WERI-Rb-1 (cell line): ENCODE measurements around the gene YEATS4.

Experiments used
- DNase-seq: peaks from one replicate; pipeline ENCODE4 v3.0.0-alpha.2; 2020
- H3K27ac ChIP-seq: fragments of 250-450 bp; sonication (Bioruptor Pico); 2 replicates; pipeline ENCODE4 v1.5.1; 2020; ENCODE audit warnings: mild to moderate bottlenecking, moderate library complexity
- H3K27me3 ChIP-seq: fragments of 250-450 bp; sonication (Bioruptor Pico); 2 replicates; pipeline ENCODE4 v1.5.1; 2021; ENCODE audit warnings: mild to moderate bottlenecking, low read depth, moderate library complexity; ENCODE audit not compliant: insufficient read depth, severe bottlenecking
- H3K36me3 ChIP-seq: fragments of 250-450 bp; sonication (Bioruptor Pico); 2 replicates; pipeline ENCODE4 v1.5.1; 2020; ENCODE audit warnings: mild to moderate bottlenecking, moderate library complexity
- H3K4me3 ChIP-seq: 2 replicates; pipeline ENCODE4 v1.5.1; 2011; ENCODE audit warnings: low read depth, mild to moderate bottlenecking, control low read depth, low read length
- H3K9me3 ChIP-seq: fragments of 250-450 bp; sonication (Bioruptor Pico); 2 replicates; pipeline ENCODE4 v1.5.1; 2021; ENCODE audit warnings: mild to moderate bottlenecking, moderate library complexity; ENCODE audit not compliant: severe bottlenecking
- TF ChIP-seq, protein P1 (sequence below): IDR thresholded peaks from 2 replicates; pipeline ENCODE4 v1.5.1; 2011; ENCODE audit warnings: low read depth, mild to moderate bottlenecking, control low read depth, inconsistent platforms, low read length

The YEATS4 gene

DNA sequence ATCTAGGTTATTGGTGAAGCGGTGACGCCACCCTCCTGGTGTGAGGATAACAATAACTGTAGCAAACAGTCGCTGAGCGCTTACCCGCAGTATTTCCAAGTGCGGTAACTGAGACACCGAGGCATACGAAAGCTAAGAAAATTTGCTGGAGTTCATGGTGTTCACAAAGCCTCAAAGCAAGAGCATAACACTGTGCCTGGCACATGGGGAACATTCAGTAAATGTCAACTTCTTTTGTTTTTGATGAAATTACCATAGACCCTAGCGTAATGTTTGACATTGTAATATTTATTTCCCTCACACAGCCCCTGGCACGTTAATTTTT lies 767 bp downstream of the YEATS4 start:
- H3K9me3 ChIP-seq = no peaks in the 10 kb centered on the region
- no peak for DNase-seq
- H3K27ac ChIP-seq = peak overlapping the region; percentile 99
- peaks cover 39% of the 10 kb centered on the region for H3K36me3 ChIP-seq
- peak overlapping the region; percentile 92 for H3K4me3 ChIP-seq
- H3K27me3 ChIP-seq = no peaks in the 10 kb centered on the region
- TF ChIP-seq, protein P1, sequence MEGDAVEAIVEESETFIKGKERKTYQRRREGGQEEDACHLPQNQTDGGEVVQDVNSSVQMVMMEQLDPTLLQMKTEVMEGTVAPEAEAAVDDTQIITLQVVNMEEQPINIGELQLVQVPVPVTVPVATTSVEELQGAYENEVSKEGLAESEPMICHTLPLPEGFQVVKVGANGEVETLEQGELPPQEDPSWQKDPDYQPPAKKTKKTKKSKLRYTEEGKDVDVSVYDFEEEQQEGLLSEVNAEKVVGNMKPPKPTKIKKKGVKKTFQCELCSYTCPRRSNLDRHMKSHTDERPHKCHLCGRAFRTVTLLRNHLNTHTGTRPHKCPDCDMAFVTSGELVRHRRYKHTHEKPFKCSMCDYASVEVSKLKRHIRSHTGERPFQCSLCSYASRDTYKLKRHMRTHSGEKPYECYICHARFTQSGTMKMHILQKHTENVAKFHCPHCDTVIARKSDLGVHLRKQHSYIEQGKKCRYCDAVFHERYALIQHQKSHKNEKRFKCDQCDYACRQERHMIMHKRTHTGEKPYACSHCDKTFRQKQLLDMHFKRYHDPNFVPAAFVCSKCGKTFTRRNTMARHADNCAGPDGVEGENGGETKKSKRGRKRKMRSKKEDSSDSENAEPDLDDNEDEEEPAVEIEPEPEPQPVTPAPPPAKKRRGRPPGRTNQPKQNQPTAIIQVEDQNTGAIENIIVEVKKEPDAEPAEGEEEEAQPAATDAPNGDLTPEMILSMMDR = no peak

DNA sequence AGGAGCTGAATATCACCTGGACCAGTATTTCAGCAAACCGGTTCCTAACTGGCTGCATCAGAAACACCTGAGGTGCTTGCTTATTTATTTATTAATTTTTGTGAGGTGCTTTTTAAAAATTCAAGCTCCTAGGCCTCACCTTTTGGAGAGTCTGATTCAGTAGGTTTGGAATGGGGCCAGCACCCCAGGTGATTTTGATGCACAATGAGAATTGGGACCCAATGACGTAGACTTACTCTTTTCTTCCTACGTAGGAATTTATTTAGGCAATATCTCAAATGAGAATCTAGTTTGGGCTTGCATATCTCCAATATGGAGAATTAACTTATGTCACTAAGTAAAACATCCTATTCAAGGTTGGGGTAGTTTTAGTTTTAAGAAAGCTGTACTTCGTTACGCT lies 7.3 kb downstream of the YEATS4 start:
- TF ChIP-seq, protein P1 = no peak
- Histone ChIP-seq H3K4me3 (no peak overlapping the region), H3K36me3 (peaks cover 85% of the 10 kb centered on the region), H3K27ac (no peak overlapping the region), H3K9me3 (no peaks in the 10 kb centered on the region), H3K27me3 (no peaks in the 10 kb centered on the region)
- DNase-seq = no peak

DNA sequence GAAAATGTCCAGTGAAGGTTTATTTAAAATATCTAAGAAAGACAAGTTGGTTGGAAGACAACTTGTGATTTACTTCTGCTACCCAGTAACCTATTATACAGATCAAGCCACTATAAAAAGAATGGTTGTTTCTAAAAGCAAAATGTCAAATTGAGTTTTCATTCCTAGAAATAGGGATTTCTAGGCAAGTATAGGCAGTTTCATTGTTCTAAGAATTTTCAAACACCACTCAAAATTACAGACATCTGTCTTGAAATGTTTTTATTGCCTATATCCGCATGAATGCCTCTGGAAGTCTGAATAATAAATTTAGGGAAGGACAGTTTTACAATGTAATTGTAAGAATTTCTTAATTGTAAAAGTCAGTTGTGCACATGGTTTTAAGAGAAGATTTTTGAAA lies 8.6 kb downstream of the YEATS4 start:
- Histone ChIP-seq H3K9me3 (no peaks in the 10 kb centered on the region), H3K4me3 (no peak overlapping the region), H3K27me3 (no peaks in the 10 kb centered on the region), H3K27ac (no peak overlapping the region), H3K36me3 (peaks cover 88% of the 10 kb centered on the region)
- no peak for DNase-seq
- TF ChIP-seq, protein P1 = no peak

DNA sequence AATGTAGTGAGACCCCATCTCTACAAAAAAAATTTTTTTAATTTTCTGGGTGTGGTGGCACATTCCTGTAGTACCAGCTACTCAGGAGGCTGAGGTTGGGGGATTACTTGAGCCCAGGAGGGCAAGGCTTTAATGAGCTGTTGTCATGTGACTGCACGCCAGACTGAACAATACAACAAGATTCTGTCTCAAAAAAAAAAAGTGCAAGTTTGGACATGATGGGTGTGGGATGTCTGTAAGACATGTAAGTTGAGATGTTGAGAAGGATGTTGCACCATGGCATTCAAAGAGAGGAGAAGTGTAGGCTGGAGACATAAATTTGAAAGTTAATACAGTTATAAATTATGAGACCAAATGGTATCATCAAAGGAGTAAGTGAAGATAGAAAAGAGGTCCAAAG lies 23.5 kb downstream of the YEATS4 start:
- H3K27ac ChIP-seq = no peak overlapping the region
- H3K36me3 ChIP-seq = peaks cover 31% of the 10 kb centered on the region
- H3K4me3 ChIP-seq = no peak overlapping the region
- DNase-seq = no peak
- no peaks in the 10 kb centered on the region for H3K27me3 ChIP-seq
- no peaks in the 10 kb centered on the region for H3K9me3 ChIP-seq
- TF ChIP-seq, protein P1 = no peak

DNA sequence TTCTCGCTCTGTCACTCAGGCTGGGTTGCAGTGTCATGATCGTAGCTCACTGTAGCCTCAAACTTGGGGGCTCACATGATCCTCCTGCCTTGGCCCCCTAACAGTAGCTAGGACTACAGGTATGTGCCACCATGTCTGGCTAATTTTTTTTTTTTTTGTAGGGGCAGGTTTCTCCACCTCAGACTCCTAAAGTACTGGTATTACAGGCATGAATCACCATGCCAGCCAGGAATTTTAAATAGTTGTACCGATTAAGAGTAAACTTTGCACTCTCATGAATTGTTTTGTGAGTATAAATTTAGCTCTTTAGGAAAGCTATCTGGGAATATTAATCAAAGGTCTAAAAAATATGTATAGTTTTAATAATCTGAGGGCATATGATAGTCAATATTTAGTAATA lies 25.5 kb downstream of the YEATS4 start:
- Histone ChIP-seq H3K27ac (no peak overlapping the region), H3K36me3 (peaks cover 26% of the 10 kb centered on the region), H3K4me3 (no peak overlapping the region), H3K9me3 (no peaks in the 10 kb centered on the region), H3K27me3 (no peaks in the 10 kb centered on the region)
- TF ChIP-seq, protein P1 = no peak
- no peak for DNase-seq

DNA sequence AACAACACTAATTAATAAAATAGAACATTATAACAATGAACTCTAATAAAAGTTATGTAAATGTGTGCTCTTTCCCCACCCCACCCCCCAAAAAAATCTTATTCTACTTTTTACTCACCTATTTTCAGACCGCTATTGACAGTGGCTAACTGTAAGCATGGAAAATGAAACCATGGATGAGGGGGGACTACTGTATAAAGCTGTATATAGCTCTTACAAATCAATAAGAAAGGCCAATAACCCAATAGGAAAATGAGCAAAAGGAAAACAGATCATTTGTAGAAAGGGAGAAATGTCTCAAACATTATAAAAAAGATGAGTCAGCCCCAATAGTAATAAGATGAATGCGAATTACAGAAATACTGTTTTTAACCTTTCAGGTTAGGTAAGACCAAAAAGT lies 27.4 kb downstream of the YEATS4 start:
- Histone ChIP-seq H3K9me3 (no peaks in the 10 kb centered on the region), H3K27me3 (no peaks in the 10 kb centered on the region), H3K36me3 (peaks cover 33% of the 10 kb centered on the region), H3K4me3 (no peak overlapping the region), H3K27ac (no peak overlapping the region)
- no peak for DNase-seq
- TF ChIP-seq, protein P1 = no peak
